ENCODE data around the gene CPSF3. TPM values are rescaled to one million over a fixed set of nuclear protein-coding genes. Genes with fewer than 3 reads are reported as not detected.

CPSF3 gene
- total and polyA plus RNA-seq, 9 of the 15 experiments (the other 6 are each of a cell fraction or from before 2014, with no cell fraction given): 54.2 to 151 (median 94.5) TPM

DNA sequence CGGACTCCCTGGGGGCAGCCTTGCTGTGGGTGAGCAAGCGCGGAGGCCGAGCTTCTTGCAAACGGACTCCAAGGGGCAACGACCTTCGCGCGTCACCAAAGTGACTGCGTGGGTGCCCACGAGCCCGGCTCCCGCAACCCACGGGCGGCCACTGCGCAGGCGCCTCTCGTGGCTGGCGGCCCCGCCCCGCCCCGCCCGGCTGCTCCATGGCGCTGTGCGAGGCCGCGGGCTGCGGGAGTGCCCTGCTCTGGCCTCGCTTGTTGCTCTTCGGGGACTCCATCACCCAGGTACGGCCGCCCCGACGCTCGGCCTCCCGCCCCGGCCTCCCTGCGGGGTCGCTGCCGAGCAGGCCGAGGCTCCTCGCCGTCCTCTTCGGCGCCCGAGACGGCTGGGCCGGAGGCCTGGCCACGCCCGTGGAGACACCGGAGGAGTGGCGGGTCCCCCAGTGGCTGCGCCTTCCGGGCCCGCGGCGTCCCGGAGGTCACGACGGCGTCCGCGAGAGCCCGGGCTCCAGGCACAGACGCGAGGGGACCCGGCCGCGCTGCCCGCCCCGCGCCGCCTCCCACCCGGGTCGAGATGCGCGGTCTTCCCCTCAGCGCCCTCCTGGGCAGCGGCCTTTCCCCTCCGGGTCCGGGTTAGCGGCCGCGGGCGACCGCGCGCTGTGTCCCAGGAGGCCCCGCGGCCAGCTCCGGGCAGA is 51.1 kb downstream of the CPSF3 start, which contains the start of gene IAH1:
Gene IAH1, plus strand, starts transcription at position 191 of the 697 bp plus-strand sequence. Its CDS starts 16 bp downstream, at position 207.
- no peaks in the 10 kb centered on the region for H3K79me2 ChIP-seq (ENCODE audit: control insufficient read depth, insufficient read depth, low read length)
- no peak for TF ChIP-seq FOXA1 (IDR thresholded peaks at IDR 0.05; ENCODE audit: borderline replicate concordance)
- peak; percentile 52 for TF ChIP-seq POLR2G (IDR thresholded peaks at IDR 0.05; ENCODE audit: low read depth, low read length)
- 96% methylated on average over 14 of the region's 91 CpGs for WGBS (ENCODE audit: insufficient coverage, low coverage, missing lambda C conversion rate)
- no peaks in the 10 kb centered on the region for H4K20me1 ChIP-seq (replicated peaks; ENCODE audit: control insufficient read depth, insufficient read depth, low read length)
- in situ Hi-C loops (cut with MboI) (no loop called here), intact Hi-C loops (cut with micrococcal nuclease) (no loop called here)
- no peak within 1 kb of the TSS for H3K9ac ChIP-seq (ENCODE audit: insufficient read depth in 1 of 2, low read depth in 2 of 2, low read length in 2 of 2)
- H3K4me2 ChIP-seq (ENCODE audit: insufficient read depth, low read length): no peak within 1 kb of the TSS
- no peak for FAIRE-seq
- no peaks in the 10 kb centered on the region for H3K4me1 ChIP-seq (replicated peaks in 1 of 2; ENCODE audit: control insufficient read depth in 2 of 2, insufficient read depth in 2 of 2, low read length in 2 of 2)
- ChIA-PET POLR2A (interaction anchor here (0.6 to 0.9 kb wide), 2 partner anchors 16 to 31 kb away, joined by 3 read pairs; no protein-coding TSS in a partner anchor), CTCF (ENCODE audit: low intra/inter-chr PET ratio) (no interaction called here)
- DNase-seq (ENCODE audit: extremely low read depth in 1 of 4, low spot score in 3 of 4): no peak
- no peaks in the 10 kb centered on the region for H3K9me1 ChIP-seq (ENCODE audit: control insufficient read depth, insufficient read depth, low read length)
- no peak within 1 kb of the TSS for H2AFZ ChIP-seq (ENCODE audit: low read depth, low read length)
- no TSS peak for BruUV-seq (replicated peaks)
- ATAC-seq: no peak
- no peaks in the 10 kb centered on the region; the same call in 1 of the 2 replicates for H3K9me3 ChIP-seq (replicated peaks; ENCODE audit: control insufficient read depth, insufficient read depth, low read depth, low read length)
- no peaks in the 10 kb centered on the region for H3K27me3 ChIP-seq (ENCODE audit: control insufficient read depth in 2 of 2, insufficient read depth in 2 of 2, low read length in 2 of 2)
- no peak within 1 kb of the TSS for H3K27ac ChIP-seq (ENCODE audit: extremely low read depth, low read depth, low read length)
- peaks cover 33% of the 10 kb centered on the region for H3K36me3 ChIP-seq (ENCODE audit: control insufficient read depth, insufficient read depth, low read length)
- no peak within 1 kb of the TSS for H3K4me3 ChIP-seq

GRCh38 chr2:9477914-9478313 is 54.5 kb downstream of the CPSF3 start:
- Histone ChIP-seq H3K79me2 (ENCODE audit: control insufficient read depth, insufficient read depth, low read length) (no peaks in the 10 kb centered on the region), H3K4me1 (replicated peaks in 1 of 2; ENCODE audit: control insufficient read depth in 2 of 2, insufficient read depth in 2 of 2, low read length in 2 of 2) (no peaks in the 10 kb centered on the region), H3K27me3 (ENCODE audit: control insufficient read depth in 2 of 2, insufficient read depth in 2 of 2, low read length in 2 of 2) (no peaks in the 10 kb centered on the region), H3K9me3 (replicated peaks; ENCODE audit: control insufficient read depth, insufficient read depth, low read depth, low read length) (no peaks in the 10 kb centered on the region; the same call in 1 of the 2 replicates), H3K36me3 (ENCODE audit: control insufficient read depth, insufficient read depth, low read length) (peaks cover 9% of the 10 kb centered on the region; the same call in 2 of the 3 replicates), H3K9me1 (ENCODE audit: control insufficient read depth, insufficient read depth, low read length) (no peaks in the 10 kb centered on the region), H2AFZ (ENCODE audit: low read depth, low read length) (no peak overlapping the region), H3K27ac (ENCODE audit: extremely low read depth, low read depth, low read length) (no peak overlapping the region), H4K20me1 (replicated peaks; ENCODE audit: control insufficient read depth, insufficient read depth, low read length) (no peaks in the 10 kb centered on the region), H3K4me3 (no peak overlapping the region), H3K4me2 (ENCODE audit: insufficient read depth, low read length) (no peak overlapping the region), H3K9ac (ENCODE audit: insufficient read depth in 1 of 2, low read depth in 2 of 2, low read length in 2 of 2) (no peak overlapping the region)
- WGBS (ENCODE audit: insufficient coverage, low coverage, missing lambda C conversion rate): 44% methylated on average over 7 of the region's 7 CpGs
- CTCF ChIA-PET (ENCODE audit: low intra/inter-chr PET ratio): no interaction called here
- FAIRE-seq: peak; percentile 6
- no peak for DNase-seq (ENCODE audit: extremely low read depth in 1 of 4, low spot score in 3 of 4)
- ATAC-seq: no peak
- no TSS peak for BruUV-seq (replicated peaks)
- POLR2A ChIA-PET: no interaction called here
- intact Hi-C loops (cut with micrococcal nuclease): no loop called here
- in situ Hi-C loops (cut with MboI): no loop called here
- TF ChIP-seq RAD51 (IDR thresholded peaks at IDR 0.05; ENCODE audit: borderline replicate concordance, low read depth) (no peak), HDAC3 (IDR thresholded peaks at IDR 0.05; ENCODE audit: borderline replicate concordance, partially characterized antibody) (no peak), MCM7 (IDR thresholded peaks at IDR 0.05) (no peak), ZNF121 (CRISPR knock-in tag; conservative IDR thresholded peaks at IDR 0.05) (no peak), POU5F1 (IDR thresholded peaks at IDR 0.05; ENCODE audit: borderline replicate concordance, low read depth, low read length, partially characterized antibody) (no peak), POLR3G (IDR thresholded peaks at IDR 0.05; ENCODE audit: extremely low read depth, insufficient read length, insufficient replicate concordance) (no peak), ARNT (IDR thresholded peaks at IDR 0.05) (no peak), ESRRB (CRISPR knock-in tag; IDR thresholded peaks at IDR 0.05; ENCODE audit: borderline replicate concordance) (no peak)
